Tibial nerve (tissue), 4 donors: ENCODE measurements around the gene KIF25.

Experiments used
- CTCF ChIP-seq, 5 experiments: fragments of 200-600 bp in 3 of 5; fragments of 450-650 bp in 2 of 5; sonication (generic) in 3 of 5; IDR thresholded peaks; one replicate each; pipeline ENCODE4 v1.5.1; 2016 to 2019; ENCODE audit warnings: antibody characterized with exemption in 5 of 5, mild to moderate bottlenecking in 3 of 5, moderate library complexity in 2 of 5
- EP300 ChIP-seq, 2 donors: sonication (generic); formaldehyde crosslinking; IDR thresholded peaks; one replicate each; pipeline ENCODE4 v1.6.1; 2017; ENCODE audit warnings: antibody characterized with exemption in 2 of 2, mild to moderate bottlenecking in 1 of 2
- POLR2A ChIP-seq, 2 donors: fragments of 450-650 bp; IDR thresholded peaks; one replicate each; pipeline ENCODE4 v1.6.1; 2017; ENCODE audit warnings: antibody characterized with exemption in 2 of 2, mild to moderate bottlenecking in 2 of 2, moderate library complexity in 2 of 2

- TF ChIP-seq CTCF (IDR thresholded peaks at IDR 0.05): no peak
- TF ChIP-seq POLR2A (IDR thresholded peaks at IDR 0.05): no peak
- TF ChIP-seq EP300 (IDR thresholded peaks at IDR 0.05): no peak
These were observed 15.2 kb downstream of the KIF25 start for GRCh38 chr6:168012431-168013249.
